ENCODE results near the gene ABHD16A.
A peak's percentile ranks its signal among the peaks of the same experiment; 100 is the strongest.

ABHD16A gene

GRCh38 chr6:31662124-31662723, 40.9 kb downstream of the ABHD16A start:
- no peak for DNase-seq (ENCODE audit: low spot score)

- no peak for DNase-seq (ENCODE audit: low spot score)
Observed at GRCh38 chr6:31661262-31662123, 41.6 kb downstream of the ABHD16A start.

GRCh38 chr6:31660381-31661261, 42.5 kb downstream of the ABHD16A start, which contains the start of gene C6orf47:
C6orf47 (minus strand) TSS chr6:31660778; CDS start chr6:31659947, 831 bp downstream.
- DNase-seq (ENCODE audit: low spot score) = peak; percentile 68

GRCh38 chr6:31659649-31660380, 43.3 kb downstream of the ABHD16A start:
- DNase-seq (ENCODE audit: low spot score) = no peak

GRCh38 chr6:31658983-31659648, 44.0 kb downstream of the ABHD16A start:
- no peak for DNase-seq (ENCODE audit: low spot score)

GRCh38 chr6:31658158-31658688, 44.9 kb downstream of the ABHD16A start:
- no peak for DNase-seq (ENCODE audit: low spot score)

GRCh38 chr6:31657406-31658157, 45.5 kb downstream of the ABHD16A start:
- no peak for DNase-seq (ENCODE audit: low spot score)

GRCh38 chr6:31655349-31656237, 47.5 kb downstream of the ABHD16A start, which contains the start of gene APOM:
APOM (plus strand) TSS chr6:31655894; CDS start chr6:31655967, 73 bp downstream.
- DNase-seq (ENCODE audit: low spot score) = no peak

- no peak for DNase-seq (ENCODE audit: low spot score)
Observed at GRCh38 chr6:31654574-31655348, 48.4 kb downstream of the ABHD16A start.

- peak; percentile 93 for DNase-seq (ENCODE audit: low spot score)
Observed at GRCh38 chr6:31652925-31653724, 50.0 kb downstream of the ABHD16A start.

GRCh38 chr6:31651602-31652191, 51.4 kb downstream of the ABHD16A start:
- DNase-seq (ENCODE audit: low spot score) = peak; percentile 83

GRCh38 chr6:31645325-31645724, 57.8 kb downstream of the ABHD16A start:
- DNase-seq (ENCODE audit: low spot score) = no peak

- DNase-seq (ENCODE audit: low spot score) = no peak
Observed at GRCh38 chr6:31643818-31644454, 59.2 kb downstream of the ABHD16A start.

GRCh38 chr6:31642798-31643570, 60.1 kb downstream of the ABHD16A start:
- no peak for DNase-seq (ENCODE audit: low spot score)

GRCh38 chr6:31641370-31641769, 61.8 kb downstream of the ABHD16A start:
- DNase-seq (ENCODE audit: low spot score) = no peak

- DNase-seq (ENCODE audit: low spot score) = no peak
Observed at GRCh38 chr6:31640612-31641011, 62.5 kb downstream of the ABHD16A start.

Measured in COLO829 (cell line).